GM12878 (cell line): ENCODE results near the gene DPM1. TPM values are rescaled to one million over a fixed set of nuclear protein-coding genes. Genes with fewer than 3 reads are reported as not detected.

ENCODE experiments used
- ATAC-seq: fragments of 200-7000 bp; cut with Tn5 transposase; 3 replicates; pipeline ENCODE4 v1.9.1; 2020; ENCODE audit warnings: mild to moderate bottlenecking, moderate library complexity
- BruUV-seq: library from RNA; stranded (reverse); fragments of 400-500 nt; replicated peaks from 2 replicates; lab custom pipeline; 2021; lab: Mats Ljungman, UMichigan
- CTCF ChIA-PET: fragments of 300-600 bp; sonication (Branson Sonifier 250); formaldehyde crosslinking; extraction: SDS; loops from one replicate; lab custom pipeline; 2021; ENCODE audit warnings: inconsistent platforms; lab: Yijun Ruan, JAX
- POLR2A ChIA-PET: fragments of 350-600 bp; formaldehyde crosslinking; extraction: SDS; loops from one replicate; lab custom pipeline; 2021; ENCODE audit warnings: inconsistent platforms; lab: Charles Lee
- RAD21 ChIA-PET: fragments of 300-600 bp; sonication (Branson Sonifier 250); formaldehyde crosslinking; loops from one replicate; lab custom pipeline; 2023; ENCODE audit warnings: antibody characterized with exemption; ENCODE audit not compliant: unreplicated experiment; lab: Charles Lee
- SMC1A ChIA-PET: fragments of 300-600 bp; sonication (Branson Sonifier 250); formaldehyde crosslinking; loops from one replicate; lab custom pipeline; 2023; ENCODE audit not compliant: unreplicated experiment, uncharacterized antibody; lab: Charles Lee
- DNase-seq: peaks from one replicate; pipeline ENCODE4 v3.0.0-alpha.2; 2011; ENCODE audit warnings: low read depth, low spot score
- FAIRE-seq: peaks from 3 replicates; lab custom pipeline; 2011; peaks lifted over from hg19 to GRCh38; lab: Jason Lieb, UNC
- H2AFZ ChIP-seq: 2 replicates; pipeline ENCODE4 v1.6.0; 2011; ENCODE audit warnings: low read depth, low read length, control low read depth; ENCODE audit not compliant: control insufficient read depth
- H3K27ac ChIP-seq: 2 replicates; pipeline ENCODE4 v1.5.1; 2011; ENCODE audit warnings: control low read depth; ENCODE audit not compliant: control insufficient read depth, insufficient read depth
- H3K27me3 ChIP-seq, 2 experiments: replicated peaks in 1 of 2; 2 replicates each; pipeline versions ENCODE4 v1.6.0 to v1.6.1; 2011; ENCODE audit warnings: low read length in 1 of 2; ENCODE audit not compliant: control insufficient read depth in 2 of 2, insufficient read depth in 2 of 2
- H3K36me3 ChIP-seq, 2 experiments: 2 replicates each; pipeline ENCODE4 v1.5.1; 2011; ENCODE audit warnings: low read length in 1 of 2; ENCODE audit not compliant: control insufficient read depth in 2 of 2, insufficient read depth in 2 of 2
- H3K4me1 ChIP-seq: 2 replicates; pipeline ENCODE4 v1.6.1; 2011; ENCODE audit warnings: mild to moderate bottlenecking, low read length, moderate library complexity, mixed read lengths; ENCODE audit not compliant: control insufficient read depth, insufficient read depth
- H3K4me2 ChIP-seq: 2 replicates; pipeline ENCODE4 v1.6.0; 2011; ENCODE audit warnings: control low read depth; ENCODE audit not compliant: control insufficient read depth, insufficient read depth
- H3K4me3 ChIP-seq: fragments of 200-600 bp; sonication (generic); 2 replicates; pipeline ENCODE4 v1.5.1; 2016
- H3K79me2 ChIP-seq: 2 replicates; pipeline ENCODE4 v1.6.0; 2011; ENCODE audit warnings: low read length; ENCODE audit not compliant: control insufficient read depth, insufficient read depth
- H3K9ac ChIP-seq: 2 replicates; pipeline ENCODE4 v1.8.0; 2011; ENCODE audit warnings: low read length, control low read depth, mixed read lengths; ENCODE audit not compliant: control insufficient read depth, insufficient read depth
- H3K9me3 ChIP-seq: replicated peaks from 3 replicates; pipeline ENCODE4 v1.5.1; 2011; ENCODE audit warnings: mild to moderate bottlenecking, low read length; ENCODE audit not compliant: control insufficient read depth, insufficient read depth
- H4K20me1 ChIP-seq: 2 replicates; pipeline ENCODE4 v1.6.0; 2011; ENCODE audit not compliant: control insufficient read depth, insufficient read depth
- ATF7 ChIP-seq: fragments of 450-650 bp; IDR thresholded peaks from 2 replicates; pipeline ENCODE4 v1.6.1; 2016; ENCODE audit warnings: low read depth, mild to moderate bottlenecking
- BCL11A ChIP-seq: IDR thresholded peaks from 2 replicates; pipeline ENCODE4 v1.6.1; 2011; ENCODE audit warnings: low read depth, low read length
- CEBPB ChIP-seq, 2 experiments: fragments of 150-350 bp in 1 of 2; IDR thresholded peaks; 2 replicates each; pipeline ENCODE4 v1.6.1; 2012 to 2014; ENCODE audit warnings: low read depth in 2 of 2, low read length in 2 of 2, borderline replicate concordance in 1 of 2, inconsistent platforms in 1 of 2
- ETV6 ChIP-seq, 2 experiments: fragments of 450-650 bp in 1 of 2; IDR thresholded peaks in 1 of 2; conservative IDR thresholded peaks in 1 of 2; 2 replicates each; pipeline ENCODE4 v1.6.1; 2014; ENCODE audit warnings: antibody characterized with exemption in 1 of 2, borderline replicate concordance in 1 of 2, low read depth in 1 of 2, mild to moderate bottlenecking in 1 of 2, moderate library complexity in 1 of 2
- FOXK2 ChIP-seq: fragments of 450-650 bp; IDR thresholded peaks from 2 replicates; pipeline ENCODE4 v1.6.1; 2017; ENCODE audit warnings: mild to moderate bottlenecking, moderate library complexity
- IKZF2 ChIP-seq, 2 experiments: fragments of 450-650 bp; IDR thresholded peaks; 2 replicates each; pipeline ENCODE4 v1.6.1; 2017; ENCODE audit warnings: mild to moderate bottlenecking in 2 of 2, moderate library complexity in 2 of 2
- IRF5 ChIP-seq: fragments of 450-650 bp; IDR thresholded peaks from 2 replicates; pipeline ENCODE4 v1.6.1; 2017; ENCODE audit warnings: borderline replicate concordance
- MYB ChIP-seq: fragments of 150-350 bp; IDR thresholded peaks from 2 replicates; pipeline ENCODE4 v1.6.1; 2014; ENCODE audit warnings: mild to moderate bottlenecking, low read depth, low read length, borderline replicate concordance
- NFYB ChIP-seq: IDR thresholded peaks from 2 replicates; pipeline ENCODE4 v1.6.1; 2011; ENCODE audit warnings: low read depth, mild to moderate bottlenecking, low read length, improper control_type of control experiment, moderate library complexity; ENCODE audit not compliant: insufficient read depth
- RAD21 ChIP-seq: IDR thresholded peaks from 2 replicates; pipeline ENCODE4 v1.6.1; 2011; ENCODE audit warnings: mild to moderate bottlenecking, low read depth, low read length, moderate library complexity; ENCODE audit not compliant: insufficient read depth
- SPI1 ChIP-seq: IDR thresholded peaks from 2 replicates; pipeline ENCODE4 v1.6.1; 2011; ENCODE audit warnings: low read depth, mild to moderate bottlenecking, low read length, moderate library complexity, borderline replicate concordance; ENCODE audit not compliant: insufficient read depth
- STAT1 ChIP-seq: fragments of 450-650 bp; conservative IDR thresholded peaks from 2 replicates; pipeline ENCODE4 v1.6.1; 2014; ENCODE audit warnings: antibody characterized with exemption, mild to moderate bottlenecking
- SUZ12 ChIP-seq: fragments of 200-600 bp; sonication (generic); IDR thresholded peaks from one replicate; pipeline ENCODE4 v1.6.1; 2018; ENCODE audit warnings: antibody characterized with exemption, mild to moderate bottlenecking; ENCODE audit not compliant: unreplicated experiment
- ZNF24 ChIP-seq: fragments of 450-650 bp; IDR thresholded peaks from 2 replicates; pipeline ENCODE4 v1.6.1; 2017; ENCODE audit warnings: antibody characterized with exemption, mild to moderate bottlenecking
- ZNF687 ChIP-seq: fragments of 450-650 bp; IDR thresholded peaks from 2 replicates; pipeline ENCODE4 v1.6.1; 2017; ENCODE audit warnings: mild to moderate bottlenecking, moderate library complexity
- whole genome bisulfite sequencing: methylation state at CpG from one replicate; pipeline ENCODE4 v1.1.6; 2016; ENCODE audit warnings: low lambda C conversion rate; ENCODE audit not compliant: insufficient replicate concordance, insufficient coverage; ENCODE audit errors: missing lambda C conversion rate; 5-methylcytosine and 5-hydroxymethylcytosine counted together
- in situ Hi-C: fragments of 300-500 bp; cut with MboI; formaldehyde crosslinking; loops from 9 replicates; pipeline ENCODE4 v1.14.3; 2018; ENCODE audit warnings: mixed read lengths
- intact Hi-C: fragments of 100-400 bp; cut with micrococcal nuclease; formaldehyde crosslinking; loops from one replicate; pipeline ENCODE4 v1.14.2; 2022; ENCODE audit not compliant: unreplicated experiment
- polyA plus RNA-seq, 11 experiments: library from polyadenylated mRNA; depleted of rRNA in 4 of 11; unstranded in 6 of 11; stranded (reverse) in 5 of 11; fragments of >200 nt; fragmentation: Nextera tagmentation in 4 of 11; fragmentation: Illumina TruSeq in 1 of 11; extraction: Ambion mirVana in 4 of 11; extraction: Trizol in 1 of 11; gene quantifications; 1 replicate in 1 of 11; 2 replicates in 10 of 11; pipeline versions ENCODE4 v1.2.1 to v1.2.3, GENCODE V29; 2011 to 2016; ENCODE audit warnings: inconsistent platforms in 2 of 11, missing spikeins in 2 of 11, low read depth in 1 of 11
- total RNA-seq, 4 experiments: library from RNA; depleted of rRNA in 3 of 4; stranded (reverse); fragments of >200 nt in 3 of 4; fragmentation: Illumina TruSeq in 1 of 4; extraction: Trizol in 1 of 4; gene quantifications; 2 replicates each; pipeline versions ENCODE4 v1.2.1 to v1.2.3, GENCODE V29; 2013 to 2021
- TF ChIP-seq, protein P1 (sequence below): IDR thresholded peaks from 2 replicates; pipeline ENCODE4 v1.6.1; 2011; ENCODE audit warnings: low read depth, low read length, improper control_type of control experiment, borderline replicate concordance

Gene DPM1
- total and polyA plus RNA-seq, 10 of the 15 experiments (the other 5 are each of a cell fraction or from before 2014, with no cell fraction given) = 53.3 to 167 (median 108) TPM

DNA sequence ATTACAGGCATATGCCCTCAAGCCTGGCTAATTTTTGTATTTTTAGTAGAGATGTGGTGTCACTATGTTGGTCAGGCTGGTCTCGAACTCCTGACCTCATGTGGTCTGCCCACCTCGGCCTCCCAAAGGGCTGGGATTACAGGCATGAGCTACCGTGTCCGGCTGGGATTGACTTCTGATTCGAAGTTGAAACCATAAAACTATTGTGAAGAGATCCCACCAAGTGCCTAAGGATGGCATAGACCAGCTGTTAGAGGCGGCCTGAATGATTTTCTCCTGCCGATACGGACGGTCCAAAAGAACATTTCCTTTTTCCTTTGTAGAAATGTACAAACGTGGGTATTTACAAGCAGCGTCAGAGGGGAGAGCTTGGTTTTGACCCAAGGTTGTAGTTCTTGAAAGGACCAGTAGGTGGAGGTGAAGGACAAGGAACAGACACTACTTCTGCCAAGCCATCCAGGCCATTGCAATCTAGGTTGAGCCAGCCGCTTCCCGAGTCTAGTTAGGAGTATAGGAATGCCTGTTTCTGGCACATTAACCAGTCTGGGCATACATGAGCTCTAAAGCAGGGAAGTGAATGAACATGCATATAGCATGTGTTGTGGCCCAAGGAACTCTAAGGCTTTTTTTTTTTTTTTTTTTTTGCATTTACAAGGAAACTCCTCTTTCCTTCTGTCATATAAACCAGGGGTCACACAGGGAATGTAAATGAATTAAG lies 29.3 kb upstream of the DPM1 start (continued):
- TF ChIP-seq ATF7 (no peak), RAD21 (peak; percentile 82), ZNF24 (no peak), ETV6 (conservative IDR thresholded peaks at IDR 0.05 in 1 of 2, IDR thresholded peaks at IDR 0.05 in 1 of 2; ENCODE audit: borderline replicate concordance in 1 of 2, low read depth in 1 of 2) (no peak), BCL11A (no peak), MYB (no peak), SPI1 (no peak), STAT1 (no peak), IKZF2 (IDR thresholded peaks at IDR 0.05) (no peak)
- TF ChIP-seq, protein P1, sequence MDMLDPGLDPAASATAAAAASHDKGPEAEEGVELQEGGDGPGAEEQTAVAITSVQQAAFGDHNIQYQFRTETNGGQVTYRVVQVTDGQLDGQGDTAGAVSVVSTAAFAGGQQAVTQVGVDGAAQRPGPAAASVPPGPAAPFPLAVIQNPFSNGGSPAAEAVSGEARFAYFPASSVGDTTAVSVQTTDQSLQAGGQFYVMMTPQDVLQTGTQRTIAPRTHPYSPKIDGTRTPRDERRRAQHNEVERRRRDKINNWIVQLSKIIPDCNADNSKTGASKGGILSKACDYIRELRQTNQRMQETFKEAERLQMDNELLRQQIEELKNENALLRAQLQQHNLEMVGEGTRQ = no peak

GRCh38 chr20:50983321-50983720 lies 25.0 kb upstream of the DPM1 start:
- DNase-seq (no peak), ATAC-seq (no peak), FAIRE-seq (no peak)
- Histone ChIP-seq H3K4me2 (no peak overlapping the region), H3K36me3 (no peaks in the 10 kb centered on the region), H3K27ac (no peak overlapping the region), H3K27me3 (no peaks in the 10 kb centered on the region; a peak in 1 of 4 replicates), H3K9me3 (no peaks in the 10 kb centered on the region), H3K9ac (no peak overlapping the region), H3K4me1 (no peaks in the 10 kb centered on the region), H3K79me2 (no peaks in the 10 kb centered on the region), H4K20me1 (no peaks in the 10 kb centered on the region), H3K4me3 (no peak overlapping the region), H2AFZ (no peak overlapping the region)
- SMC1A ChIA-PET = interaction anchor here (1.0 to 1.3 kb wide), 2 partner anchors 102 to 189 kb away, joined by 4 read pairs; partner anchors contain the start of gene BCAS4
- 0% methylated on average over 2 of the region's 2 CpGs for WGBS
- POLR2A ChIA-PET = no interaction called here
- in situ Hi-C loops = loop anchor here (10.0 kb wide), 1 partner anchor 641 kb away; no protein-coding TSS in a partner anchor
- intact Hi-C loops = loop anchor here (5.0 to 10.0 kb wide), 3 partner anchors 191 to 639 kb away; no protein-coding TSS in a partner anchor
- CTCF ChIA-PET = interaction anchor here (0.7 to 14.7 kb wide), 5 partner anchors 33 to 325 kb away, joined by 3 to 177 read pairs (median 5); partner anchors contain the start of genes ADNP and BCAS4
- no TSS peak for BruUV-seq
- RAD21 ChIA-PET = interaction anchor here (1.2 to 4.4 kb wide), 2 partner anchors 190 to 193 kb away, joined by 3 to 28 read pairs; partner anchors contain the start of gene BCAS4
- TF ChIP-seq ZNF687 (no peak), IRF5 (no peak), FOXK2 (no peak), NFYB (no peak), SUZ12 (no peak), CEBPB (IDR thresholded peaks at IDR 0.05; ENCODE audit: borderline replicate concordance in 1 of 2, low read depth in 2 of 2, low read length in 2 of 2) (no peak)
